Measurements from ENCODE around the gene B4GALT6. TPM values are rescaled to one million over a fixed set of nuclear protein-coding genes. Genes with fewer than 3 reads are reported as not detected.

Gene B4GALT6
- total RNA-seq, 1 donor from 2014 or later: 16.3 TPM

GRCh38 chr18:31707815-31708214 lies 23.4 kb upstream of the B4GALT6 start:
- Mint-ChIP-seq H3K36me3 (no peaks in the 10 kb centered on the region), H3K4me1 (no peaks in the 10 kb centered on the region), H3K27me3 (ENCODE audit: insufficient read depth, low read depth) (peaks cover 2% of the 10 kb centered on the region), H3K4me3 (no peak overlapping the region), H3K9me3 (no peaks in the 10 kb centered on the region), H3K27ac (no peak overlapping the region)
- no peaks in the 10 kb centered on the region for H3F3A ChIP-seq (ENCODE audit: low read depth)
- no peaks in the 10 kb centered on the region for H3K27me3 ChIP-seq
- no peak overlapping the region for H3K9ac ChIP-seq
- TF ChIP-seq, protein P1, sequence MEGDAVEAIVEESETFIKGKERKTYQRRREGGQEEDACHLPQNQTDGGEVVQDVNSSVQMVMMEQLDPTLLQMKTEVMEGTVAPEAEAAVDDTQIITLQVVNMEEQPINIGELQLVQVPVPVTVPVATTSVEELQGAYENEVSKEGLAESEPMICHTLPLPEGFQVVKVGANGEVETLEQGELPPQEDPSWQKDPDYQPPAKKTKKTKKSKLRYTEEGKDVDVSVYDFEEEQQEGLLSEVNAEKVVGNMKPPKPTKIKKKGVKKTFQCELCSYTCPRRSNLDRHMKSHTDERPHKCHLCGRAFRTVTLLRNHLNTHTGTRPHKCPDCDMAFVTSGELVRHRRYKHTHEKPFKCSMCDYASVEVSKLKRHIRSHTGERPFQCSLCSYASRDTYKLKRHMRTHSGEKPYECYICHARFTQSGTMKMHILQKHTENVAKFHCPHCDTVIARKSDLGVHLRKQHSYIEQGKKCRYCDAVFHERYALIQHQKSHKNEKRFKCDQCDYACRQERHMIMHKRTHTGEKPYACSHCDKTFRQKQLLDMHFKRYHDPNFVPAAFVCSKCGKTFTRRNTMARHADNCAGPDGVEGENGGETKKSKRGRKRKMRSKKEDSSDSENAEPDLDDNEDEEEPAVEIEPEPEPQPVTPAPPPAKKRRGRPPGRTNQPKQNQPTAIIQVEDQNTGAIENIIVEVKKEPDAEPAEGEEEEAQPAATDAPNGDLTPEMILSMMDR (IDR thresholded peaks at IDR 0.05): no peak
- TF ChIP-seq EZH2 (IDR thresholded peaks at IDR 0.05): no peak
- H3K27ac ChIP-seq: no peak overlapping the region
- no peak overlapping the region for H3K4me3 ChIP-seq
- H4K20me1 ChIP-seq (ENCODE audit: low read depth): no peaks in the 10 kb centered on the region
- H3K79me2 ChIP-seq (ENCODE audit: low read depth): no peaks in the 10 kb centered on the region
- DNase-seq (ENCODE audit: low spot score): no peak
- no peaks in the 10 kb centered on the region for H3K36me3 ChIP-seq
- no peak overlapping the region for H3K4me2 ChIP-seq
- H2AFZ ChIP-seq (replicated peaks): no peak overlapping the region
- no peaks in the 10 kb centered on the region for H3K9me3 ChIP-seq (ENCODE audit: low read depth)
- H3K4me1 ChIP-seq: no peaks in the 10 kb centered on the region

DNA sequence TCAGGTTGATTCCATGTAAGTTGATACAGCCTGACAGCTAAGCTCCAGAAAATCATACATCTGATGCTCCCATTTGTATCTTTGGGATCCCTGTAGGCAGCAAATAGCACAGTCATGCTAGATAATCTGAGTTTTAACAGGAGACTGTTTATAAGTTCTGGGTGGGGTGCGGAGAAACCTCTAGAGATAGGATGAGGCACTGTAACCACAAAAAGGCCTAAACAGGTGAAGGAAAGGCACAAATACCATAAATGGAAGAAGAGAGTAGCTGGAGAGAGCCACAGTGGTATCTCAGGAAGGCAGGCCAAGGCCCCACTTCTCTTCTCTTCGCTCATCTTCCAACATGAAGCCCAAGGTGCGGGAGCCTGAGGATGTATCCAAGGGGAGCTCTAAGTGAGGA lies 18.1 kb upstream of the B4GALT6 start:
- no peak overlapping the region for H3K4me3 Mint-ChIP-seq
- no peaks in the 10 kb centered on the region for H3K4me1 Mint-ChIP-seq
- Histone ChIP-seq H3K9ac (no peak overlapping the region), H3K9me3 (ENCODE audit: low read depth) (peaks cover 5% of the 10 kb centered on the region), H3K27ac (no peak overlapping the region), H3K27me3 (no peaks in the 10 kb centered on the region), H4K20me1 (ENCODE audit: low read depth) (no peaks in the 10 kb centered on the region), H3K4me2 (no peak overlapping the region), H3K36me3 (no peaks in the 10 kb centered on the region), H3K4me1 (no peaks in the 10 kb centered on the region), H3F3A (ENCODE audit: low read depth) (no peaks in the 10 kb centered on the region), H3K4me3 (no peak overlapping the region), H2AFZ (replicated peaks) (peak overlapping the region; percentile 55), H3K79me2 (ENCODE audit: low read depth) (no peaks in the 10 kb centered on the region)
- H3K9me3 Mint-ChIP-seq: peaks cover 2% of the 10 kb centered on the region
- peaks cover 4% of the 10 kb centered on the region for H3K27me3 Mint-ChIP-seq (ENCODE audit: insufficient read depth, low read depth)
- H3K27ac Mint-ChIP-seq: no peak overlapping the region
- TF ChIP-seq EZH2phosphoT487 (IDR thresholded peaks at IDR 0.05): no peak
- TF ChIP-seq, protein P1 (IDR thresholded peaks at IDR 0.05): no peak
- TF ChIP-seq EZH2 (IDR thresholded peaks at IDR 0.05): no peak
- H3K36me3 Mint-ChIP-seq: no peaks in the 10 kb centered on the region
- DNase-seq (ENCODE audit: low spot score): no peak

DNA sequence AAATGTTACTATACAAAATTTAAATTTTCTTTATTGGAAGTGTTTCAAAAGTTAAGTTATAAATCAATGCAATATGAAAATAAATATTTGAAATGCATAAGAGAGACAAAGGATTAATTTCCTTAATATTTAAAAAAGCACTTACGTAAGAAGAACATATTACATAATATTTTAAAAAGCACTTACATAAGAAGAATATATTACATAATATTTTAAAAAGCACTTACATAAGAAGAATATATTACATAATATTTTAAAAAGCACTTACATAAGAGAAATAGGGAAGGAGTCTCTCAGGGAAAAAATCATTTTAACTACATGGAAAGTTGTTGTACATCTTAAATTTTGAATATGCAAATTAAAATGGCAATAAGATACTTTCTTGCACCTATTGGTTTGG lies 17.4 kb upstream of the B4GALT6 start:
- Histone ChIP-seq H3K27ac (no peak overlapping the region), H3K27me3 (no peaks in the 10 kb centered on the region), H3F3A (ENCODE audit: low read depth) (no peaks in the 10 kb centered on the region), H3K4me2 (no peak overlapping the region), H4K20me1 (ENCODE audit: low read depth) (no peaks in the 10 kb centered on the region), H3K36me3 (no peaks in the 10 kb centered on the region), H3K9ac (no peak overlapping the region), H2AFZ (replicated peaks) (no peak overlapping the region), H3K4me3 (no peak overlapping the region), H3K9me3 (ENCODE audit: low read depth) (peaks cover 5% of the 10 kb centered on the region), H3K4me1 (no peaks in the 10 kb centered on the region), H3K79me2 (ENCODE audit: low read depth) (no peaks in the 10 kb centered on the region)
- Mint-ChIP-seq H3K9me3 (peaks cover 2% of the 10 kb centered on the region), H3K27ac (no peak overlapping the region), H3K27me3 (ENCODE audit: insufficient read depth, low read depth) (peaks cover 3% of the 10 kb centered on the region), H3K36me3 (no peaks in the 10 kb centered on the region), H3K4me3 (no peak overlapping the region), H3K4me1 (no peaks in the 10 kb centered on the region)
- no peak for TF ChIP-seq EZH2phosphoT487 (IDR thresholded peaks at IDR 0.05)
- no peak for TF ChIP-seq EZH2 (IDR thresholded peaks at IDR 0.05)
- TF ChIP-seq, protein P1 (IDR thresholded peaks at IDR 0.05): no peak
- no peak for DNase-seq (ENCODE audit: low spot score)
